ENCODE measurements around the gene PDE8A.

DNA sequence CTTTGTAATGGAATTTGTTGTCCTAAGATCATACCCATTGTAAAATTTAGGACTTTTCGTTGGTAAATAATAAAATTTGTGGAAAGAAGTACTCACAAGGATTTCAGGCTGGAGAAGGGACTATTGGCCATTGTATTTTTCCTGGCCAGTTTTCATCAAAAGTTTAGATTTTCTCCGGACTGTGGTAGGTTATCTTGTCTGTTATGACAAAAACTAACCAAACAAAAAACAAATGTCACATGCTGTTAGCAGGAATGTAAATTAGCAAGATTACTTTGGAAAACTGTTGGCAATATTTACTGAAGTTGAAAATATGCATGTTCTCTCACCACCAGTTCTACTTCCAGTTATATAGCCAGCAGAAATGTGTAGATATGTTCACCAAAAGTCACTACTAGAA is 27.8 kb downstream of the PDE8A start:
- TF ChIP-seq CTCF (IDR thresholded peaks at IDR 0.05; ENCODE audit: poor library complexity) = no peak
- no peak for TF ChIP-seq EZH2 (IDR thresholded peaks at IDR 0.05; ENCODE audit: borderline replicate concordance)
- TF ChIP-seq EZH2phosphoT487 (IDR thresholded peaks at IDR 0.05; ENCODE audit: low read depth, severe bottlenecking, unreplicated experiment) = no peak
